Astrocyte of the hippocampus (primary cell): ENCODE data around the gene ATP5MG.
"Not testable (repeated sequence)": the region's sequence is repeated elsewhere in the genome, so short reads cannot be mapped to it uniquely, and the experiment has no call there.

ENCODE experiments used
- DNase-seq: peaks from one replicate; pipeline ENCODE4 v3.0.0; 2011; ENCODE audit warnings: low read depth, low spot score

ATP5MG gene

DNA sequence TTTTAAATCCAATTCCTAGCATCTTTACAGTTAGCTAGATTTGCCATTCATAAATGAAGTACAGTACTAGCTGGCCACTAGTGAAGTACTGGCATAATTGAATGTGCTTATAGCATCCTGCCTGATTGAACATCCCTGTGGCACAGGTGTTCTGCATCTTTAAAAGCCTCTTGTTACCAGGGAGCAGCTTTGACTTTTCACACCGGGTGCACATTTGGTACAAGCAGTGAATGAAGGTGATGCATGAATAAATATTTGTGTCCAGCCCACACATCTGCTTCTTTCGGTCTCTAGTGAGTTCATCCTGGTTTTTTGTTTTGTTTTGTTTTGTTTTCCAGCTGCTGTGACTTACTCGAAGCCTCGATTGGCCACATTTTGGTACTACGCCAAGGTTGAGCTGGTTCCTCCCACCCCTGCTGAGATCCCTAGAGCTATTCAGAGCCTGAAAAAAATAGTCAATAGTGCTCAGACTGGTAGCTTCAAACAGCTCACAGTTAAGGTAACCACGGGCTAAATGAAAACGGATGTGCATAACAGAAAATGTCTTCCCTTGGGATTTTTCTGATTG lies 5.3 kb downstream of the ATP5MG start:
- peak; percentile 67 for DNase-seq

DNA sequence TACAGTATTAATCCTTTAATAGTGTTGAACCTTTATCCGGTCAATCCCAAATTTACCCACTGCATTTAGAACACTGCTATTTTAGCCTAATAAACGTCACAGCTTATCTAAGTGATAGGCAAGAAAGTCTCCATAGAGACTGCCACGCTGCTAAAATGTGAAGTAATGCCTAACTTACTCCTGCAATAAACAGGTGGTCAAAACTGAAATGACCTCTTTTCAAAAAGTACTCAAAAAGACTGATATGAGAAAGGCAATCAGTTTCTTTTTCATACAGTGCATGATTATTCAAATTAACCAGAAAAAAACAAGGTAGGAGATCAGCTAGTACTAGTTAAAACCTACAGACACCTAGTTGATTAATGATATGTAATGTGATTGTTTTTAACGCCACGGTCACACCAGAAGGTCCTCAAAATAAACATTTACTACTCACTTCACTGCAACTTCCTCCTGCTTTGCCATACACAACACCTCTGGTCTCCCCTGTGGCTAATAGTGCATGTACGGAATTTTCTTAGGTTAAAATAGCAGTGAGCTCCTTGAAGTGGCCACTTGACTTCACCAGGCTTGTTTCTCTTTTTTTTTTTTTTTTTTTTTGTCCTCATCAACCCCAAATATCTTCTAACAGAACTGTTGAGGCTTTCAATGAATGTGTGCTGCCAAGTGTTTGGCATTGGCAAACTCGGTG lies 8.8 kb downstream of the ATP5MG start:
- no peak for DNase-seq

DNA sequence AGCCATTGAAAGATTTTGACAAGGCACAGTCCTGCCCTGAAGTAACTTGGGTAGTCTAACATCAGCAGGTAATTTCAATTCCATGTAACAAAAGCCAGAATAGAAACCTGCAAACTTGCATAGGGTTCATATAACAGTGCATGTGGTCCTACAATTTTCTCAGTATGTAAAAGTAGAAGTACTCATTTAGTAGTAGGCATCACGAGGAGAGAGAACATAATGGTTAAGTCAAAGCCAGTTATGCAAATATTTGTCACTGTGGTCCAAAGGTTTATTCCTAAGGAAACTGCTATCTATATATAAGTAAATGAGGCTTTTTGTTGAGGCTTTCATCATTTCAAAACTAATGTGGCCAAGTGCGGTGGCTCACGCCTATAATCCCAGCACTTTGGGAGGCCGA lies 10.1 kb downstream of the ATP5MG start:
- DNase-seq: no peak

DNA sequence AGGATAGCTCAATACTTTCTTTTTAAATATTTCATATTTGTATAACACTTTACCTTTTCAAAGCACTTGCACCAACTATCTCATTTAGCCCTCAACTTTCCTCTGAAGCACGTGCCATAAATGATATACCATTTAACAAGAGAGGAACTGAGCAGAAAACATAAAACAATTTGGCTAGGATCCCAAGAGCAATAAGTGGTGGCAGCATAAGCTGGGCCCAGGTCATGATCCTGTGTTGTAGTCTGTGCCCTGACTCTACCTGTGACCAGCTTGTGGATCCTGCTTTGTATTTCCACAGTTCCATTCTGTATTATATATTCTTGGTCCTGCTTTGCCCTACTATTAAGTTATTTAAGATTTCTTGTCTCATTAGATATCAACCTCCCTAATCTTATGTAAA lies 11.5 kb downstream of the ATP5MG start:
- DNase-seq: no peak

DNA sequence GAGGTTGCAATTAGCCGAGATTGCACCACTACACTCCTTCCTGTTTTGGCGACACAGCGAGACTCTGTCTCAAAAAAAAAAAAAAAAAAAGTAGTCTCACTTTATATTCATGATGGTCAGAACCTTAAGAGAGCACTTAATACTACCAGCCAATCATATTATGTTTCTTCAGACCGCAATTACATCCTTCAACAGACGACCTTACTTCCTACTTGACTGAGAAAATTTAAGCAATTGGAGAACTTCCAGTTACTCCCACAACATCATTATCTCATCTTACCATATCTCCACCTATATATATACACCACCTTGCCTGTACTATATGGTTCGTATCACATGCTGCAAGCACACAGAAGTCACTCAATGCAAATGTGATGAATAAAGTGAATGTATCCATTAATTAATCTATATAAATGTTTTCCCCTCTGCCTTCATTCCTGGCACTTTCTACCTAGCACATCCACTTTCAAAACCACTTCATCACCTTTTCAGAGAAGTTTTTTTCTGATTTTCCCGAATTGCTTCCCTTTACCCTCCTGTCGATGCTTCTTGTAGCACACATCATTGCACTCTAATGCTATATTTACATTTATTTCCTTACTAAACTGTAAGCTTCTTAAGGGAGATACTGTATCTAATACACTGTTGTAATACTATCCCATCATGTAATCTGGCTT lies 13.8 kb downstream of the ATP5MG start:
- DNase-seq: no peak

DNA sequence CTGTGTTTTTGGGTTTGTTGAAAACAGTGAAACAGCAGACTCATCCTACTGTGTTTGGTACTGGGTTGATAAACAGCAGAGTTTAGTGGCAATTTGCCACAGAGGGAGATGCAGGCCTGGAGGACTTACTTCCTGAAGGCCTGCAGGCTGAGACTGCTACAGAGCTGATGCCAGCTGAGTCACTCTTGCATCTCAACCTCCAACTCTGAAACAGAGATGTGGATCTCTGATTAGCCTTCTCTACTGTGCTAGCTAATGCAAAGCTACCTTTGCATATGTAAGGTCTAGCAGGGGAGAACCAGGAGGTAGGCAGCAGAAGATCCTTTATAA lies 14.3 kb downstream of the ATP5MG start:
- peak; percentile 88 for DNase-seq

DNA sequence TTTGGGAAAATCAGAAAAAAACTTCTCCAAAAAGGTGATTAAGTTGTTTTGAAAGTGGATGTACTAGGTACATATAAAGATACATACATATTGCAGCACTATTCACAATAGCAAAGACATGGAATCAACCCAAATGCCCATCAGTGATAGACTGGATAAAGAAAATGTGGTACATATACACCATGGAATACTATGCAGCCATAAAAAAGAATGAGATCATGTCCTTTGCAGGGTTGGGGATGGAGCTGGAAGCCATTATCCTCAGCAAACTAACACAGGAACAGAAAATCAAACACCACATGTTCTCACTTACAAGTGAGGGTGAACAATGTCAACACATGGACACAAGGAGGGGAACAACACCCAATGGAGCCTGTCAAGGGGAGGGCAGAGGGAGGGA lies 15.5 kb downstream of the ATP5MG start:
- DNase-seq: not testable (repeated sequence)

DNA sequence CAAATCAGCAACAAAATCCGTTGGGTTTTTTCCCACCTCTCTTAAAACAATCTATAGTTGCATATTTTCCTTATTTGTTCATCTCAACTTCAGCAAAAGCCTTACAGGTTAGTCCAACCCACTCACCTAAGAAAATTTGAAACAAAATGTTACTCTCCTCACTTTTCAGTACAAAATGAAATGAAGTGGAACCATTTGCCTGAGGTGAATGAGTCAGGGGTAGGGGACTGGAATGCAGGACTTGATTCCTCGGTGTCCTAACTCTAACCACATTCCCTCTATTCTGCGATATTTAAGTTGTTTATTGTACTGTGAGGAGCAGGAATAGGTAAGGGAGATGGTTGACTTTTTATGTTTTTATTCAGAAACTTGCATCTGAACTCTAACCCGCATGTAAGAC lies 16.4 kb downstream of the ATP5MG start:
- DNase-seq: peak; percentile 46

DNA sequence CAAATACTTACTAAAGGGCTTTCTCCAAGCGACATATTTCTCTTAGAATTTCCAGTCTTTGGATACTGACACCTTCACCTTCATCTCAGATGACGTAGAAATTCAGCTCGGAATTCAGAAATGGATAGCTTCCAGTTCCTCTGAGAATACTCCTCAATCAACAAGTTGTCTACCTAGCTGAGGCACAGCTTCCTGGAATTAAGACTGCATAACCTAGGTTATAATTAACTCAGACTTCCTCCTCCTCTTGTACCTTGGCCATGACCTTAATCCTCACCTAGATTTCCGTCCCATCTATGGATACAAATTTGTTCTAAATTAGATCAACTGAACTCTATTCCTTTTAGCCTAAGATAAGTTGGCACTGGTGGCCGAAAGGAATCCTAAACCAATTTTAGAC lies 17.4 kb downstream of the ATP5MG start:
- DNase-seq: no peak

DNA sequence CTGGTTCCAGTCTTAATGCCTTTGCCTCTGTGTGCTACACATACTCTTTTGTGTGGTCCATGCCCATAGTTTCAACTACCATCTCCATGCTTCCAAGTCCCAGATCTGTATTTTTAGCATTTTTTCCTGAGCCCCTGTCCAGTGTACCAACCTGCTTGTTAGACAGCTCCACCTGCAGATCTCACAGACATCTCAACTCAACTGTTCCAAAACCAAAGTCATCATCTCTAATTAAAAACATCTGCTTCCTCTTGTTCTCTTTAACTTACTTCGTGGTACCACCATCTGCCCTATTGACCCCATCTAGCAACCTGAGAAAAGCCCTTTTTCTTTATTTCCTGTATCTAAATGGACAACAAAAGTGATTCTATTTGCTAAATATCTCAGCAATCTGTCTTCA lies 26.3 kb downstream of the ATP5MG start:
- DNase-seq: no peak

DNA sequence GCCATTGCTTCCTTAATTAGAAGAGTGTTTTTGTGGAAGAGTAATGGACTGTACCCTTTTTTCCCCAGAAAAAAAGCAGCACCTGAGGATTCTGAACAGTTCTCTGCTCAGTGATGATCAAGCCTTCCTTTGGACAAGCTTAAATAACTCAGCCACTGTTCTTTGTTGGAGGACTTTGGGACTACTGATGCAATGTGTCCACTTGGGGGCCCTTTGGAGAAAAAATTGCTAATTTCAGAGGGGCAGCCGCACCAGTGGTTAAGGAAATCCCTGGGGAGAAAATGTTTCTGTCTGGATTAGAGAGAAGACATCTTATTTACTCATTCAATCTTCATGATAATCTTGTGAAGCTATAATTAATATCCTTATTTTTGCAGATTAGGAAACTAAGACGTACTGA lies 29.6 kb downstream of the ATP5MG start:
- DNase-seq: no peak

DNA sequence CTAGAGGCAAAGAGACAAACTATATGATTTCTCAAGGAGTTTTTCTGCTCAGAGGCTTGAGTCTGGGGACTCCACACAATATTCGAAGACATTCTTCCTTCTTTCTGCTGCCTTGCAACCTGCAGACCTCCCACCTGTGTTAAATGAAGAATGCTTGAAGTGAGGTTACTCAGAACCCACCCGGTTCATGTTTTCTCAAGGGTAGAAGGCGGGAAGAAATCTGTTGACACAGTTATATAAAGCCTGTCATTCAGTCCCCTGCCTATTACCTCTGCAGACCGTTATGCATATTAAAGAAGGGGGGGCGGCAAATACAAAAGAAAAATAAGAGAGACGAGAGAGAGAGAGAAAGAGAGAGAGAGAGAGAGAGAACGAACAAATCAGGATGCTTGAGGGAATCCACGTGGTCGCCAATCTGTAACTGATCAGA lies 32.7 kb downstream of the ATP5MG start:
- peak; percentile 49 for DNase-seq

DNA sequence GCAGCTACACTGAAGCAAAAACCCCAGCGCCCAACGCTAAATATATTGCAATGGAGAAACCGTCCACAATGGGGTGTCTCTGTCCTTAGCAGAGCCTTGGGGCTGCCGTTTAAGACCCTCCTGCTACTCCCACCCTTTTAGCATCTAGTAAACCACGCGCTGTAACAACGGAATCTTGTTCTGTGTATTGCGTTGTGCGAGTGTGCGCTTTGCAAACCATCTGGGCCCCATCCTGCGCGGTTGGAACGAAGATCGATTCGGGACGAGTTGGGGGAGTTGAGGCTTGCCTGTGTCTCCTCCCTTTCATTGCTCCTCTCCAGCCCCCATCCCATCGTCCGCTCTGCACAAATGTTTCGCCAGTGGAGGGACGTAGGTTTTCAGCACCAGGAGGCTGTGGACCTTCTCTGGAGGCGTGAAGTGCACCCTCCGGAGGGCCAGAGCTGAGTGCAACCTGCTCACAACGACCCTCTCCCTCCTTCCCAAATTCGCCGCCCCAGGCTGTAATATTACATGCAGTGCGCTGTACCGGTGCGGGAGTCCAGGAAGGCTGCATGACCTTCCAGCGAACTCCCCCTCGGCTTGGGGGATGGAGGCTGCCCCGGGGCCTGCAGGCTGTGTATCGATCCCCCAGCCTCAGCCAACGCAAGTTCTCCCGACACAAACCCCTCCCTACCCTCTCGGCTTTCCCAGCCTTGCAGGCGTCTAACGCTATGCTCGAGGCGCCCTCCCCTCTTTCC lies 33.3 kb downstream of the ATP5MG start:
- DNase-seq: peak; percentile 70

DNA sequence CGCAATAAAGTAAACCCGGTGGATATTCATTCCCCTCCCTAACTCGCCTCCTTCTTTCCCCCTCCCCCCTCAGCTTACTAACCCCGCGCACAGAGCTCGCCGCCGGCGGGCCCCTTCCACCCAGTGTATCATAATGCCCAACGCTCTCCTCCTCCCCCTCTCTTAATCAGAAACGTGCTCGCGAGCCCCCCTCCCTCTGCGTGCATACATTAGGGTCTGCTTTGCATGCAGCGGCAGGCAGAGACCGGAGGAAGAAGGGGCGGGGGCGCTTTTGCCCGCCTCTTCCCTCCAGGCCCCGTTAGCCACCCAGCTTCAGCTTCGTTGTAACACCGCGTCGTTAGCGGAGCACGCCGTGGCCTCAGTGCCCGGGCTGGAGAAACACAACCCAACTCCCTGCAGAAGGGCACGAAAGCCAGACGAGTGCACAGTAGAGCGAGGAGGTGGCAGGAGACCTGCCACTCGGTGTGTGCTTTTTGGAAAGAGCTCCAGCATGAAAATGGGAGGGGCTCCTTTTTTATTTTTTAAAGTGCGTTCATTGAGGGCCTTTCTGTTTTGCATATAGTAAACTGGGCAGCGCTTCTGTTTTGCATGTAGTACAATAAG lies 34.0 kb downstream of the ATP5MG start:
- DNase-seq: peak; percentile 67

DNA sequence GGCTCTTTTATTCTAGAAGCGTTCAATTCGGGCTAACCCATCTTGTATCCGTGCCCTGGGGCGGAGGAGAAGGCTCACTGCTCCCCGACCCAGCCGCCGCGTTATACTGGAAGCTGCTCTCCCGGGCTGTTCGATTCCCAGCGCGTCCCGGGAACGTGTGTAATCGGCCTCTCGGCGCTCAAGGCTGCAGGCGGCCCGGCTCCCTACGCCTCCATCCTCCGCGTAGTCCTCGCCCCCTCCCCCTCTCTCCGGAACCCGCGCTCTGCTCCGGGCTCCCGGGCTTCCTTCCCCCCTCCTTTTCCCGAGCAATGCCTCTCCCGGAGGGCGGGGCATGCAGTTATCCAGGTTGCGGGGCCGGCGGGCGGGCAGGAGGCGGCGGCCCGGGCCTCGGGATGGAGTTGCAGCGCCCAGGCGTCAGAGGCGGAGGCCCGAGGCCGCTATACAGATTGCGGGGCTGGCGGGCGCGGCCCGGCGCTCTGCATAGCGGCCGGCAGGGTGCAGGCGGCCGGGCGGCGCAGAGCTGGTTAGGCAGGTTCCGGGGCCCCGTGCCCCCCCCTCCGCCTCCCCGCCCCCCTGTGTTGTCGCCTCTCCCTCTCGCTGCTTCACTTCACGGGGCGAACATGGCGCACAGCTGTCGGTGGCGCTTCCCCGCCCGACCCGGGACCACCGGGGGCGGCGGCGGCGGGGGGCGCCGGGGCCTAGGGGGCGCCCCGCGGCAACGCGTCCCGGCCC lies 34.7 kb downstream of the ATP5MG start, which contains the start of gene KMT2A:
TSS of gene KMT2A (plus strand) at position 600 of the 732 bp plus-strand sequence. CDS start at position 621, 21 bp downstream.
- DNase-seq: peak; percentile 100

DNA sequence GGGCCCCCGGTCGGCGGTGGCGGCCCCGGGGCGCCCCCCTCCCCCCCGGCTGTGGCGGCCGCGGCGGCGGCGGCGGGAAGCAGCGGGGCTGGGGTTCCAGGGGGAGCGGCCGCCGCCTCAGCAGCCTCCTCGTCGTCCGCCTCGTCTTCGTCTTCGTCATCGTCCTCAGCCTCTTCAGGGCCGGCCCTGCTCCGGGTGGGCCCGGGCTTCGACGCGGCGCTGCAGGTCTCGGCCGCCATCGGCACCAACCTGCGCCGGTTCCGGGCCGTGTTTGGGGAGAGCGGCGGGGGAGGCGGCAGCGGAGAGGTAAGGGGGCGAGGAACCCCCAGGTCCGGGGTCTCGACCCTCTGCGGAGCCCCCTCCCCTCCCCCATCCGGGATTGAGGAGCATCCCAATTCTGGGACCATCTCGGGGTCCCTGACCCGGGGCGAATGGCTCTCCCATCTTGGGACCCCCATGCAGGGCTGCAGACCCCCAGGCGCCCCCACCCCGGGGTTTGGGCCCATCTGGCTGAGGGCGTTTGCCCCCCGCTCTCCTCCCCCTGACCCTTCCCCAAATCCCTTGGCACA lies 35.3 kb downstream of the ATP5MG start:
- DNase-seq: no peak

DNA sequence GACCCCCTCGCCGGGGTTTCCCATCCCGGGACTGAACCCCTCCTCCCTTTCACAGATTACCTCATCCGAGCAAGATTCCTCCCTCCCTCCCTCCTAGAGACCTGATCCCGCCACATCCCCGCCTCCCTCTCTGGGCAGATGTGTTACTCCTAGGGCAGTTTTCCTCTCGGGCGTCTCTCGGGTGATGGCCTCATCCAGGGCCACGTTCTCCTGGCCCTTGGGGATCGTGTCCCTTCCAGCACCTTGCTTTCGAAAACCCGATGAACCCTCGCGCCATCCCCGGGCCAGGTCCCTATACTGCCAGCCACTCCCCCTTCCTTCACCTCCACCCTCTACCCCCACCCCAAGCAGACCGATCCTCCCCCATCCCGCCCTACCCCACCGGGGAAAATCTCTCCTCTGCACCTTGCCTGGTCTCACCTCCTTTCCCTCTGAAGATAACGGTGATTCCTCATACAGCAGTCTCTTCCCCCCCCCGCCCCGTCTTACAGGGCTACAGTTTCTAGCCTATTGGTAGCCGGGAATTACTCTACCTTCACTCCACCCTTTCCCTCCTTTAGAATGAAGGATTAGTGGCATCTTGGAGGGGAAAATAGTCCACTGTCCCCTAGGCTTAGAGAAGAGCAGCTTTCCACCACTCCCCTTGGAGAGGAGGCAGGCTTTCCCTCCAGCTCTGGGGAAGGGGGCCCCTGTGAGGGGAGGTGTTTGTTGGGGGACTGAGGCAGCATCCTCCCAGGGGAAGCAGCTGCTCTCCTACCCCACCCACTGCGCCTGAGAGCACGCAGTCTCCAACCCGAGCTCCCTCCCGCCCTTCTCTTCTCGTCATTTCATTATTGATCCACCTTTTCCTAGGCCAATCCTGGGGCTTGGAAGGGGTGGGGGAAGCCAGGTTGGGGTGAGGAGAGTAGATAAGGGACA lies 36.1 kb downstream of the ATP5MG start:
- DNase-seq: peak; percentile 68

DNA sequence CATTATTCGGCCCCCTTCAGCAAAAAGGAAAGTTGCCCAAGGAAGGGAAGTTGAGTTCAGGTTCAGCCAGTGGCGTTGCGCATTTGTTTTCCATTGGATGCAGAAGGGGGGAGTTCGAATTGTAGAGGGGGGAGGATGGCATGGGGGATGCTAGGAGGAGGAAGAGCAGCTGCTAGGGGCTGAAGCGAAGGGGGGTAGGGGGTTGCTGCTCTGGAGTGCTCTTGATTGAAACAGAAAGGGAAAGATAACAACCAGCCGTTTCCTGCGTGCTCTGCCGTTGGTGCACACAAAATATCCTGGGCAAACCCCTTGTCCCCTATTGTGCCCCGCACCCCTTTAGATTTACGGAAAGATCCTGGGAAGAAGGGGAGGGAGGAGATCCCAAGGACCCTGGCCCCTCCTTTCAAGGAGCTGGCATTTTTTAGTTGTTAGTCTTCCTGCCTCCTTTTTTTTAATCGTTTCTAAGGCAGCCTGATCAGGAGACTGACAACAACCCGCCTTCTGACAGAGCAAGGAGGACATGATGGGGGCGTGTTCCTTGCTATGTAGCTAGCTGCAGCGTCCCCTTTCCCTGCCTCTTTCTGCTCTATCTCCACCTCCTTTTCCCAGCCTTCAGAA lies 37.0 kb downstream of the ATP5MG start:
- DNase-seq: peak; percentile 85

DNA sequence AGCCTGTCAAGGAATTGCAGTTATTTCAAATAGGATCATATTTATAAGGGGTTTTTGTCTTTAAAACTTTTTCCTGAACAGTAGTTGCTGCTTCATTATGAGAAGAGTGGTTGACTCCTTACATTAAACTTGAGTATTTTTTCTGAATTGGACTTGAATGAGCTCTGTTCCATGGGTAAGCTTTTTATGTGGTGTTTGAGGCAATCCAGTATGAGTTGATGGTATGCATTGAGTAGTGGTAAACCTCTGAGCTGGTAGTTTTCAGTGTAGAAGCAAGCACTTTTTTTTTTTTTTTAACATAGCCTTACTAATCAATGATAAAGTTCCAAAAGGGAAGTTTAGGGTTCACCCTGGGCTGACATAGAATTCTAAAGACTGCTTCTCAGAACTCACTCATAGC lies 38.2 kb downstream of the ATP5MG start:
- DNase-seq: no peak
